Brain microvascular endothelial cell (primary cell): ENCODE results near the gene TCN1.

Source experiments
- DNase-seq: peaks from one replicate; pipeline ENCODE4 v3.0.0-alpha.2; 2020
- H3K27ac ChIP-seq: fragments of 250-450 bp; sonication (Bioruptor Pico); 2 replicates; pipeline ENCODE4 v1.5.1; 2020; ENCODE audit warnings: mild to moderate bottlenecking, moderate library complexity
- H3K27me3 ChIP-seq: fragments of 250-450 bp; sonication (Bioruptor Pico); replicated peaks from 2 replicates; pipeline ENCODE4 v1.5.1; 2020; ENCODE audit warnings: mild to moderate bottlenecking
- H3K36me3 ChIP-seq: fragments of 250-450 bp; sonication (Bioruptor Pico); replicated peaks from 2 replicates; pipeline ENCODE4 v1.5.1; 2020; ENCODE audit warnings: mild to moderate bottlenecking
- H3K4me3 ChIP-seq: 2 replicates; pipeline ENCODE4 v1.5.1; 2011; ENCODE audit warnings: low read depth, mild to moderate bottlenecking, control low read depth, low read length, moderate library complexity
- in situ Hi-C: cut with HindIII; loops from 2 replicates; pipeline ENCODE4 v1.10.0; 2017; ENCODE audit warnings: low sequenced_read_pairs, low pct_ligation_motif_present
- TF ChIP-seq, protein P1 (sequence below): IDR thresholded peaks from 2 replicates; pipeline ENCODE4 v1.5.1; 2011; ENCODE audit warnings: low read depth, mild to moderate bottlenecking, moderate library complexity, low read length, control low read depth, inconsistent platforms; ENCODE audit errors: missing control alignments

The TCN1 gene

DNA sequence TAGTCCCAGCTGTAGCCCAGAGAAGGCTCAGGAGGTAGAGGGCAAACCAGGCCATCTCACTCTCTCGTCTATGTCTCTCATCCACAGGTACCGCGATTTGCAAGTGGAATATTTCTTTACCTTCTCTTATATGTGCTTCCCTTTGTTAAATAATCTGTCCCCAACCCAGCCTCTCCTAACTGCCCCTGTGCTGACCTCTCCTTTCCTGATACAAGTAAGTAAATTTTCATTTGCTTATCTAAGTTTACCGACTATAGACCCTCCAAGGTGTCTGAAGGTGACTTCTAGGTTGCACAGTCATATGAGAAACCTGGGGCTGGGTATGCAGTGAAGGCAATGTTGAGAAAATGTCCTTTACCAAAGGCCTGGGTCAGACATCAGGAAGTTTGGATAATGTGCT lies 20.9 kb downstream of the TCN1 start, which contains the start of gene CBLIF:
CBLIF (minus strand) TSS at position 101 of the 400 bp plus-strand sequence; CDS start at position 55, 46 bp downstream.
- Histone ChIP-seq H3K4me3 (no peak within 1 kb of the TSS), H3K36me3 (no peaks in the 10 kb centered on the region), H3K27ac (no peak within 1 kb of the TSS), H3K27me3 (no peaks in the 10 kb centered on the region)
- in situ Hi-C loops: no loop called here
- TF ChIP-seq, protein P1, sequence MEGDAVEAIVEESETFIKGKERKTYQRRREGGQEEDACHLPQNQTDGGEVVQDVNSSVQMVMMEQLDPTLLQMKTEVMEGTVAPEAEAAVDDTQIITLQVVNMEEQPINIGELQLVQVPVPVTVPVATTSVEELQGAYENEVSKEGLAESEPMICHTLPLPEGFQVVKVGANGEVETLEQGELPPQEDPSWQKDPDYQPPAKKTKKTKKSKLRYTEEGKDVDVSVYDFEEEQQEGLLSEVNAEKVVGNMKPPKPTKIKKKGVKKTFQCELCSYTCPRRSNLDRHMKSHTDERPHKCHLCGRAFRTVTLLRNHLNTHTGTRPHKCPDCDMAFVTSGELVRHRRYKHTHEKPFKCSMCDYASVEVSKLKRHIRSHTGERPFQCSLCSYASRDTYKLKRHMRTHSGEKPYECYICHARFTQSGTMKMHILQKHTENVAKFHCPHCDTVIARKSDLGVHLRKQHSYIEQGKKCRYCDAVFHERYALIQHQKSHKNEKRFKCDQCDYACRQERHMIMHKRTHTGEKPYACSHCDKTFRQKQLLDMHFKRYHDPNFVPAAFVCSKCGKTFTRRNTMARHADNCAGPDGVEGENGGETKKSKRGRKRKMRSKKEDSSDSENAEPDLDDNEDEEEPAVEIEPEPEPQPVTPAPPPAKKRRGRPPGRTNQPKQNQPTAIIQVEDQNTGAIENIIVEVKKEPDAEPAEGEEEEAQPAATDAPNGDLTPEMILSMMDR: no peak
- no peak for DNase-seq

DNA sequence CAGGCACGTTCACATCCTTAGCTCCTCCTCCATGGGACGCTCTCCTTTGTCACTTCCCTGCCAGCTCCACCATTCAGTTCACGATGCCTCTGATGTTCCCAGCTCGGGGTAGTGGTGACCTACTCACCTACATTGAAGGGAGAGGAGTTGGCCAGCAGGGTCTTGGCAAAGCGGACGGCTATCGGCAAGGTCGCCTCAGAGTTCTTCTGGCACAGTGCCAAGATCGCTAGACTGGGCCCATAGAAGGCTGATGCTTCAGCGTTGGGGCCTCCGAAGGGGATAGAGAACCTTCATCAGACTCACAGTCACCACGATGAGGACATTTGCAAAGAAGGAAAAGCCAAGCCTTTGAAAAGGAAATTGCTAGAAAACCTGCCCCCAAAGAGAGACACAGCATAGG lies 24.0 kb downstream of the TCN1 start:
- no peaks in the 10 kb centered on the region for H3K36me3 ChIP-seq
- H3K27ac ChIP-seq: no peak overlapping the region
- in situ Hi-C loops: no loop called here
- no peaks in the 10 kb centered on the region for H3K27me3 ChIP-seq
- H3K4me3 ChIP-seq: no peak overlapping the region
- DNase-seq: no peak
- TF ChIP-seq, protein P1: no peak

DNA sequence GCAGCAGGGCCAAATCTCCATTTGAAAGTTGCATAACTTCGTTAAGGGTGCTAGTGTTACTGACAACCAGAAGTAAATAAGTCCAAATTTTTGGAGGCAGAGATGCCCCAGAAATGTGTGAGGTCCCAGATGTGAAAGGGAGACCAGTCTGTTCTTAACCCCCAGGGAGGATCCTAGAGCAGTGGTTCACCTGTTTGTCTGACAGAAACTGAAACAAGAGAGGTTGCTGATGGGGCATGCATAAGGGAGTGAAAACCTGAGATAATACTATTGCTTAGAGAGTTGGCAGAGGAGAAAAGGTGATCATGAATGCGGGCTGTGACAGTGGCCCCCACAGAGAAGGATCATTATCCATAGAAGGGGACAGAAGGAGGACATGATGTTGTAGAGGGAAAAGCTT lies 24.8 kb downstream of the TCN1 start:
- TF ChIP-seq, protein P1: no peak

DNA sequence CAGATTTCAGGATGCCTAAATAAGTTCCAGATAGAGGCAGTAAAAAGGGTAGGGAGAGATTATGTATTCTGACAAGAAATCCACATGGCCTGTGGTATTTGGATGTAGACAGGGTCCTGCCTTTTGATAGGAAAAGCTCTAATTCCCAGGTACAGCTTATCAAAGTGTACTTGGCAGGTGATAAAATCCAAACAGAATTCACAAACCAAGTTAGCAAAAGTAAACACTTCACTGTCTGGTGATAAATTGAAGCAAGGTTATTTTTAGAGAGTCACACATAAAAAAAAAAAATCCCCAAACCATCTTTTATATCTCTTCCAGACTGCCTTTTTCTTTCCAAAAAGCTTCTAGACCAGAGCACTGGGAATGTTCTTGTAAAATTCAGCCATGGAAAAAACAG lies 26.7 kb downstream of the TCN1 start:
- H3K4me3 ChIP-seq: no peak overlapping the region
- H3K27me3 ChIP-seq: no peaks in the 10 kb centered on the region
- in situ Hi-C loops: no loop called here
- H3K36me3 ChIP-seq: no peaks in the 10 kb centered on the region
- TF ChIP-seq, protein P1: no peak
- no peak overlapping the region for H3K27ac ChIP-seq
- no peak for DNase-seq

More for the DNA sequence above, 24.8 kb downstream of the TCN1 start:
- Histone ChIP-seq H3K4me3 (no peak overlapping the region), H3K27ac (no peak overlapping the region), H3K27me3 (no peaks in the 10 kb centered on the region), H3K36me3 (no peaks in the 10 kb centered on the region)
- in situ Hi-C loops: no loop called here
- no peak for DNase-seq

DNA sequence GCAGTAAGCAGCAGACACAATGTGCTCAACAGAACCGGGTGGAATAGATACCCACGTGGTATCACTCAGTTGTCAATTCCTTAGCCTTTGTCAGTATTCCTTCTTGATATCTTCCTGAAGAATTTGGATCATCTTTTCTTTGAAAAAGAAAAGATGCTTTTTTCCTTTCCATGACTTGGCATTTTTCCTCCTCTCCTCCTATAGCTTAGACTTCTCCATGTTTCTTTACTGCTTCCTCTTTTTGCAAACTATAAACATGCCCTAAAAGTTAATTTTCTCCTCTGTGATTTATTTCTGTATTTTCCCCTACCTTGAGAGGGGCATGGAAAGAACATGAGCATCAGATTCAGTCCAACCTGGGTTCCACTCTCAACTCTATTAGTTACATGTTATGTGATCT lies 32.7 kb downstream of the TCN1 start:
- no peak for DNase-seq
- Histone ChIP-seq H3K4me3 (no peak overlapping the region), H3K27ac (no peak overlapping the region), H3K36me3 (no peaks in the 10 kb centered on the region), H3K27me3 (no peaks in the 10 kb centered on the region)
- in situ Hi-C loops: no loop called here
- TF ChIP-seq, protein P1: no peak

DNA sequence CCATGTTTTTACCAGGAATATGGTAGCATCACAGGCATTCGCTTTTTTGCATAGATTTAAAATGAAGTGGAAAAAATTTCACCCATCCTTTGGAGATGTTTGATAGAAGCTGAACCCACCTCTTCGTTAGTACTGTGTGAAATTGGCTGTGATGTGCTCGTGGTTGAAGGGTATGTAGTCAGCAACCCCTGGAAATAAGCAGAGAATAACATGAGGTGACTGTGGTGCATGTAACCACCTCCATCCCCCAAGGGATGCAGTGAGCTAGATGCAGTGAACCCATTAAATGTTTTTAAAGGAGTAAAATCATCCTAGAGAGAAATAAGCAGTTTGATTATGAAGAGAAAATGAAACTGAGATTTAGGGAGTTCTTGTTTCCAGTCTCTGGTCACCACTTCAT lies 36.9 kb downstream of the TCN1 start:
- no peak for DNase-seq
- TF ChIP-seq, protein P1: no peak
- in situ Hi-C loops: no loop called here
- no peak overlapping the region for H3K27ac ChIP-seq
- no peak overlapping the region for H3K4me3 ChIP-seq
- H3K27me3 ChIP-seq: no peaks in the 10 kb centered on the region
- H3K36me3 ChIP-seq: no peaks in the 10 kb centered on the region
